22Rv1 (cell line): ENCODE data around the gene CBX3.
"Not testable (repeated sequence)": the region's sequence is repeated elsewhere in the genome, so short reads cannot be mapped to it uniquely, and the experiment has no call there.

Source experiments
- H3K27ac ChIP-seq: fragments of 450-650 bp; 2 replicates; pipeline ENCODE4 v1.5.1; 2017
- CTCF ChIP-seq: fragments of 450-650 bp; IDR thresholded peaks from 2 replicates; pipeline ENCODE4 v1.5.1; 2017; ENCODE audit warnings: mild to moderate bottlenecking
- ZFX ChIP-seq: fragments of 450-650 bp; IDR thresholded peaks from 2 replicates; pipeline ENCODE4 v1.6.1; 2017; ENCODE audit warnings: antibody characterized with exemption, borderline replicate concordance

The CBX3 gene

DNA sequence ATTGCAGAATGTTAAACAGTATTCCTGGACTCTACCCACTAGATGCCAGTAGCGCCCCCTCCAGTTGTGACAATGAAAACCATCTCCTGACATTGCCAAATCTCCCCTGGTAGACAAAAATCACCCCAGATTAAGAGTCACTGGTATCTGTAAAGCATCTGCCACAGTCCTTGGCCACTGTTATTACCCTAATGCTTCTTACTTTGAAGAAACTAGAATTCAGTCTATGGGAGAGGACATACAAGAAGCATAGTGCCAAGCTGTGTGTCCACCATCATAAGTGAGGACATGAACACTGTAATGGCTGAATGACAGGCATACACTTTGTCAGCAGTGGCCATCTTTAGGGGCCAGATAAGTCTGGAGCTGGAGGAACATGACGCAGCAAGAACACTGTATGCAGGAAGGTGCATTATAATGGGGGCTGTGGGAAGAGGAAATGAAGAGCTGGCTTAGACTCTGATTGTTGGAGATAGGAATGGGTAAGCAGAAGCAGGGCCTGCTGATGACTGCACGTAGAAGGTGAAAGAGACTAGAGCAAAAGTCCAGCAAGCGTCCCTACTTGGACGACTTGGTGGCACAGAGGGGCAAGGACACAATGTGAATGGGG lies 32.5 kb downstream of the CBX3 start:
- no peak overlapping the region for H3K27ac ChIP-seq
- TF ChIP-seq CTCF = peak; percentile 4; the same call in 1 of the 2 replicates
- TF ChIP-seq ZFX = no peak

- TF ChIP-seq CTCF (no peak), ZFX (no peak)
- H3K27ac ChIP-seq = no peak overlapping the region
Measured at GRCh38 chr7:26237035-26237807, 35.7 kb downstream of the CBX3 start.

- TF ChIP-seq CTCF = no peak
- TF ChIP-seq ZFX = no peak
- H3K27ac ChIP-seq = no peak overlapping the region
Measured at GRCh38 chr7:26238032-26238431, 36.5 kb downstream of the CBX3 start.

GRCh38 chr7:26245150-26245549 lies 43.6 kb downstream of the CBX3 start:
- TF ChIP-seq ZFX (no peak), CTCF (no peak)
- no peak overlapping the region for H3K27ac ChIP-seq

GRCh38 chr7:26250239-26250638 lies 48.7 kb downstream of the CBX3 start:
- no peak overlapping the region for H3K27ac ChIP-seq
- no peak for TF ChIP-seq ZFX
- TF ChIP-seq CTCF = no peak

DNA sequence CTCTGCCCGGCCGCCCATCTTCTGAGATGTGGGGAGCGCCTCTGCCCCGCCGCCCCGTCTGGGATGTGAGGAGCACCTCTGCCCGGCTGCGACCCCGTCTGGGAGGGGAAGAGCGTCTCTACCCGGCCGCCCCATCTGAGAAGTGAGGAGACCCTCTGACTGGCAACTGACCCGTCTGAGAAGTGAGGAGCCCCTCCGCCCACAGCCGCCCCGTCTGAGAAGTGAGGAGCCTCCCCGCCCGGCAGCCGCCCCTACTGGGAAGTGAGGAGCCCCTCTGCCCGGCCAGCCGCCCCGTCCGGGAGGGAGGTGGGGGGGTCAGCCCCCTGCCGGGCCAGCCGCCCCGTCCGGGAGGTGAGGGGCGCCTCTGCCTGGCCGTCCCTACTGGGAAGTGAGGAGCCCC lies 60.3 kb downstream of the CBX3 start:
- H3K27ac ChIP-seq = not testable (repeated sequence)
